Activated CD4-positive, alpha-beta T cell treated with anti-CD3 and anti-CD28 coated beads, Interleukin-10, Interleukin-2, amounts not matched to agents 100 ng/mL and 50 ng/mL, durations not matched to agents 16 hours and 8 hours (primary cell): ENCODE data around the gene PRAMEF8.
"Not testable (repeated sequence)": the region's sequence is repeated elsewhere in the genome, so short reads cannot be mapped to it uniquely, and the experiment has no call there.

Source experiments
- DNase-seq: peaks from one replicate; pipeline ENCODE4 v3.0.0-alpha.2; 2020

The PRAMEF8 gene

DNA sequence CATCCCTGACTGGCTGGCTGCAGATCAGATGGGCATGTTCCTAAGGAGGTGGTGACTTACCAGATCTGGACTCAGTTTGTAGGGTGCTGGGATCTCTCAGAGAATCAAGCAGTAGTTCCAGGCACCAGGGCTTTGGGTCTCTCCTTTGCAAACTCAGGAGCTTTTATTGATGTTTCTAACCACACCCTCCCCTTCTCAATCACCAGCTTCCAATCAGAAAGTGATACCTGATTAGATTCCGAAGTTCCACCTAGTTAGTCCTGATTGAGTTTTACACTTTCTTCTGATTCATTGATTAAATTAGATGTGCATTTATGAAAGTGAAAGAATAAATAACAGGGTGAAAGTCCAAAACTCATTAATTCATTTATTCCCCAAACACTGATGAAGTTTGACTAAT lies at the start of gene PRAMEF8:
TSS of gene PRAMEF8 (minus strand) at position 101 of the 400 bp plus-strand sequence. CDS start 1,046 bp downstream, outside the sequence.
- DNase-seq = not testable (repeated sequence)

DNA sequence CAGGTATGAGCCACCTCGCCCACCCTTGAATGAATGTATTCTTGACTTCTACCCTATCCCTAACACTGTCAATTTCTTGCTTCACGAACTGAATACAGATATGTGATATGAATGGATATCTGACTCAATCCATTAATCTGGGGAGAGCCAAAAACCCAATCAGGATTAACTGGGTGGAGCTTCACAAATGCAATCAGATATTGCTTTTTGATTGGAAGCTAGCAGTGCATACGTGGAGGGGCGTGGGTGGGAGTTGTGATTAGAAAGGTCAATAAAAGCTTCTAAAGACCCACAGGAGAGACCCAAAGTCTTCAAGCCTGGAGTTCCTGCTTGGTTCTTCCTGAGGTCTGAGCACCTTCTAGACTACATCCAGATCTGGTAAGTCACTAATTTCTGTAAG lies 30.3 kb upstream of the PRAMEF8 start, which contains the start of gene PRAMEF15:
TSS of gene PRAMEF15 (plus strand) at position 301 of the 400 bp plus-strand sequence. CDS start 2,827 bp downstream, outside the sequence.
- not testable (repeated sequence) for DNase-seq

DNA sequence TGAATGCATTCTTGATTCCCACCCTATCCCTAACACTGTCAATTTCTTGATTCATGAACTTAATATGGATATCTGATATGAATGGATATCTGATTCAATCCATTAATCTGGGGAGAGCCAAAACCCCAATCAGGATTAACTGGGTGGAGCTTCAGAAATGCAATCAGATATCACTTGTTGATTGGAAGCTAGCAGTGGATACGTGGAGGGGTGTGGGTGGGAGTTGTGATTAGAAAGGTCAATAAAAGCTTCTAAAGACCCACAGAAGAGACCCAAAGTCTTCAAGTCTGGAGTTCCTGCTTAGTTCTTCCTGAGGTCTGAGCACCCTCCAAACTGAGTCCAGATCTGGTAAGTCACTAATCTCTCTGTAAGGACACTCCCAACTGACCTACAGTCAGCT lies 18.3 kb upstream of the PRAMEF8 start, which contains the start of gene PRAMEF33:
TSS of gene PRAMEF33 (plus strand) at position 301 of the 400 bp plus-strand sequence. CDS start 2,416 bp downstream, outside the sequence.
- DNase-seq = not testable (repeated sequence)

GRCh38 chr1:13302197-13302596 lies 17.3 kb upstream of the PRAMEF8 start:
- DNase-seq = not testable (repeated sequence)

GRCh38 chr1:13298699-13299098 lies 13.8 kb upstream of the PRAMEF8 start:
- DNase-seq = not testable (repeated sequence)

DNA sequence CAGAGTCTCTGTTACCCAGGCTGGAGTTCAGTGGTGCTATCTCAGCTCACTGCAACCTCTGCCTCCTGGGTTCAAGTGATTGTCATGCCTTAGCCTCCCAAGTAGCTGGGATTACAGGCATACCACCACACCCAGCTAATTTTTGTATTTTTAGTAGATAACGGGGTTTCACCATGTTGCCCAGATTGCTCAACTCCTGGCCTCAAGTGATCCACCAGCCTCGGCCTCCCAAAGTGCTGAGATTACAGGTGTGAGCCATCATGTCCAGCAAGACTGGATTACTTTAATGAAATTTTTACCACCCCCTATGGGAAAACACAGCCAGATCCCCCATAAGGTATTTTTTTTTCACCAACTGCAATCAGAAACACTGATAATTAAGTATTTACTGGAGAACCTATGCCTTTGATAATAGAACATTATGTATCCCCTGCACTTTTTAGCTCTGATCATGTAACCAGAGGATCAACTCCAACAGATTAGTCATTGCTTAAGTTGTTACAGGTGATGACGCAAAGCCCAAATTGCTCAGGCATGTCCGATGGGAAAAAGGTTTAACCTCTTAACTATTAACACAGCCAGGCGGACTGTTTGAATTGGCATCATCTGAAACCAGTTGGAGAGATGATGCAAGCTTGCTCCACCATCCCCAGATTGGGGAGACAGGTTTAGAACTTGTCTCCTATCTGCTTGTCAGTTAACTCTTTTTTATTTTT lies 12.4 kb upstream of the PRAMEF8 start:
- DNase-seq = not testable (repeated sequence)

DNA sequence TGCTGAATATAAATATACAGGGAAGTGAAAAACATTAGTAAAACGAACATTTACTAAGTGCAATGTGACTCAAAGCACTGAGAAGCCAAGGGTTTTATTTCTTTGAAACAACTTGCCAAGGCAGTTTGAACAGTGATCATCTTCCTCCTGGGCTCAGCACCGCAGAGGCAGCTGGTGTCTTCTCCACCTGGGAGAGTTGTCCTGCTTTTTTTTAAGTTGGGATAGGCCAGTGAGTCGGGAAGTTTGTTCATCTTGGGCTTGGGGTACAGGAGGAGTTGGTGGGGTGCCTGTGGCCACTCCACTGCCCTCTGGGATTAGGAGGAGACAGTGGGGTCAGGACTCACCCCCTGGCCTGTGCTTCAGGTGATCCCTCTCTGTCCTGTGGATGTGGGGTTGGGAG lies 4.1 kb upstream of the PRAMEF8 start:
- DNase-seq = not testable (repeated sequence)

GRCh38 chr1:13279617-13280016 lies 5.3 kb downstream of the PRAMEF8 start:
- not testable (repeated sequence) for DNase-seq

DNA sequence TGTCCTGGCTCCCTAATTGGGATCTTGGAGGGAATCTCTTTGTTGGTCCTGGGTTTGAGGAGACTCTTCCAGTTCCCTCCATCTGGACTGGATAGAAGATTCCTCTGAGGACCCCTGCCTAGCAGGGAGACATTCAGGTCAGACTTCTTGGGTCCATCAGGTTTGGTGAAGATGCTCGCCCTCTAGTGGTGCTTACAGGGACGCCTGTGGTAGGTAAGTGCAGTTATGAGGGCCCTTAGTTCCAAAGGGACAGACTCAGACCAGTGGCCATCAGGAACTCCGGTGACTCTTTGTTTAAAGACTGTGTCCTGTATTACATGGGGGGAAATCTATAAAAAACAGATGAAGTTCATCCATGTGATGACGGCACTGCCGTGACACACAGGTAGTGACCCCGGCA lies 7.9 kb downstream of the PRAMEF8 start:
- not testable (repeated sequence) for DNase-seq

- DNase-seq = not testable (repeated sequence)
Measured at GRCh38 chr1:13265124-13265523, 19.8 kb downstream of the PRAMEF8 start.

GRCh38 chr1:13253898-13254297 lies 31.0 kb downstream of the PRAMEF8 start, which contains the start of gene PRAMEF5:
TSS of gene PRAMEF5 (plus strand) at chr1:13254198. CDS start at chr1:13259269, 5,071 bp downstream.
- not testable (repeated sequence) for DNase-seq

GRCh38 chr1:13247122-13247521 lies 37.8 kb downstream of the PRAMEF8 start:
- DNase-seq = not testable (repeated sequence)

DNA sequence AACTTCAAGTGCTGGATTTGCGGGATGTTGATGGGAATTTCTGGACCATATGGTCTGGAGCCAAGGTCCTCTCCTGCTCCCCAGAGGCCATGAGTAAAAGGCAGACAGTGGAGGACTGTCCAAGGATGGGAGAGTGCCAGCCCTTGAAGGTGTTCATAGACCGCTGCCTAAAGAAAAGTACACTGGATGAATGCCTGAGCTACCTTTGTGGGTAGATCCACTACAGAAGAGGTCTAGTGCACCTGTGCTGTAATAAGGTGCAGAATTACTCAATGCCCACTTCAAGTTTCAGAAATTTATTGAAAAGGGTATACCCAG lies 38.4 kb downstream of the PRAMEF8 start:
- not testable (repeated sequence) for DNase-seq

- not testable (repeated sequence) for DNase-seq
Measured at GRCh38 chr1:13245841-13246553, 38.9 kb downstream of the PRAMEF8 start.

DNA sequence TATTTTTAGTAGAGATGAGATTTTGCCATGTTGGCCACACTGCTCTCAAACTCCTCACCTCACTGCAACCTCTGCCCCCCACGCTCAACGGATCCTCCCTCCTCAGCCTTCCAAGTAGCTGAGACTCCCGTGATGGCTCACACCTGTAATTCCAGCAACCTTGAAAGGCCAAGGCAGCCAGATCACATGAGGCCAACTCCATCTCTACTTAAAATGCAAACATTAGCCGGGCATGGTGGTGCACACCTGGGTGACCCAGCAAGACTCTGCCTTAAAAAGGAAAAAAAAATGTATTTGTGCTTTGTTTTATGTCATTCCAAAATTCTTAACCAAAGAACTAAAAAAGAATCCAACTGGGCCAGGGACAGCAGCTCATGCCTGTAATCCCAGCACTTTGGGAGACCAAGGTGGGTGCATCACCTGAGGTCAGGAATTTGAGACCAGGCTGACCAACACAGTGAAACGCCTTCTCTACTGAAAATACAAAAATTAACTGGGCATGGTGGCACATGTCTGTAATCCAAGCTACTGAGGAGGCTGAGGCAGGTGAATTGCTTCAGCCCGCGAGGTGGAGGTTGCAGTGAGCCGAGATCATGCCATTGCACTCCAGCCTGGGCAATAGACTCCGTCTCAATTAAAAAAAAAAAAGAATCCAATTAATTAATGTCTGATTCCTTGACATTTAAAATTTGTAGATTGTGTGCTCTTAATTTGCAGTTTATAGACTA lies 41.2 kb downstream of the PRAMEF8 start:
- DNase-seq = not testable (repeated sequence)

DNA sequence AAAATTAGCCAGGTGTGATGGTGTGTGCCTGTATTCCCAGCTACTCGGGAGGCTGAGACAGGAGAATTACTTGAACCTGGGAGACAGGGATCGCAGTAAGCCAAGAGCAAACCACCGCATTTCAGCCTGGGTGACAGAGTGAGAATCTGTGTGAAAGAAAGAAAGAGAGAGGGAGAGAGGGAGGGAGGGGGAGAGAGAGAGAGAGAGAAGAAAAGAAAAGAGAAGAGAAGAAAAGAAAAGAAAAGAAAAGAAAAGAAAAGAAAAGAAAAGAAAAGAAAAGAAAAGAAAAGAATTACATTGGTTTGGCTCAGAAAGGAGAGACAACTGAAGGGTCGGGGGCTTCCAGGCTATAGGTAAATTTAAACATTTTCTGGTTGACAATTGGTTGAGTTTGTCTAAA lies 45.3 kb downstream of the PRAMEF8 start:
- DNase-seq = not testable (repeated sequence)

GRCh38 chr1:13237572-13237971 lies 47.4 kb downstream of the PRAMEF8 start:
- DNase-seq = not testable (repeated sequence)

- DNase-seq = not testable (repeated sequence)
Measured at GRCh38 chr1:13234057-13234456, 50.9 kb downstream of the PRAMEF8 start.

DNA sequence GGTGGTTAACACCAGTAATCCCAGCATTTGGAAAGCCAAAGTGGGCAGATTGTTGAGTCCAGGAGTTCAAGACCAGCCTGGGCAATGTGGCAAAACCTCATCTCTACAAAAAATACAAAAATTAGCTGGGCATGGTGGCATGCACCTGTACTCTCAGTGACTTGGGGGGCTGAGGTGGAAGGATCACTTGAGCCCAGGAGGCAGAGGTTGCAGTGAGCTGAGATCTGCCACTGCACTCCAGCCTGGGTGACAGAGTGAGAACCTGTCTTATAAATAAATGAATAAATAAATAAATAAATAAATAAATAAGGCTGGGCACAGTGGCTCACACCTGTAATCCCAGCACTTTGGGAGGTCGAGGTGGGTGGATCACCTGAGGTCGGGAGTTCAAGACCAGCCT lies 52.9 kb downstream of the PRAMEF8 start:
- not testable (repeated sequence) for DNase-seq
